GM18858 (cell line): ENCODE measurements around the gene CNN1.

ENCODE experiments used
- ATAC-seq: cut with Tn5 transposase; IDR thresholded peaks from one replicate; pipeline ENCODE4 v1.9.1; 2021; ENCODE audit not compliant: unreplicated experiment

CNN1 gene

DNA sequence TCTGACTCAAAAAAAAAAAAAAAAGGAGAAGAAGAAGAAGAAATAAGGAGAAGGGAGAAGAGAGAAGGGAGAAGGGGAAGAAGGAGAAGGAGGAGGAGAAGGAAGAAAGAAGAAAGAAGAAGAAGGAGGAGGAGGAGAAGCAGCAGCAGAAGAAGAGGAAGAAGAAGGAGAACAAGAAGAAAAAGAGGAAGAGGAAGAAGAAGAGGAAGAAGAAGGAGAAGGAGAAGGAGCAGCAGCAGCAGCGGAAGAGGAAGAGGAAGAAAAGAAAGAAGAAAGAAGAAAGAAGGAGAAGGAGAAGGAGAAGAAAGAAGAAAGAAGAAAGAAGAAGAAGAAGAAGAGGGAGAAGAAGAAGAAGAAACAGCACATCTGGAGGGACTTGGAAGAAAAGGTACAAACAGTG lies 4.1 kb upstream of the CNN1 start:
- ATAC-seq, result no peak

DNA sequence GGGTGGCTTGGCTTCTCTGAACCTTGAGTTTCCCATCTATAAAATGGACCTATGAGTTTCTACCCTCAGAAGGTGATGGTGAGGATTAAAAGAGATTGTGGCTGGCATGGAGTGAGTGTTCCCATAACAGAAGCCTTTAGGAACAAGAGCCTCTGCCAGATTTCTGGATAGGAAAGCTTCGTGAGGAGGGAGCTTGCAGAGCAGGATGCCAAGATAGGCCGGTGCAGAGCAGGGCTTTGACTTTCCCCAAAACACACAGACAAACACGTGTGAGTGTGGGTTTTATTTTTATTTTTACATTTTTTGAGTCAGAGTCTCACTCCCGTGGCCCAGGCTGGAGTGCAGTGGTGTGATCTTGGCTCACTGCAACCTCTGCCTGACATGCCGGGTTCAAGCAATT lies 3.7 kb upstream of the CNN1 start:
- no peak for ATAC-seq

DNA sequence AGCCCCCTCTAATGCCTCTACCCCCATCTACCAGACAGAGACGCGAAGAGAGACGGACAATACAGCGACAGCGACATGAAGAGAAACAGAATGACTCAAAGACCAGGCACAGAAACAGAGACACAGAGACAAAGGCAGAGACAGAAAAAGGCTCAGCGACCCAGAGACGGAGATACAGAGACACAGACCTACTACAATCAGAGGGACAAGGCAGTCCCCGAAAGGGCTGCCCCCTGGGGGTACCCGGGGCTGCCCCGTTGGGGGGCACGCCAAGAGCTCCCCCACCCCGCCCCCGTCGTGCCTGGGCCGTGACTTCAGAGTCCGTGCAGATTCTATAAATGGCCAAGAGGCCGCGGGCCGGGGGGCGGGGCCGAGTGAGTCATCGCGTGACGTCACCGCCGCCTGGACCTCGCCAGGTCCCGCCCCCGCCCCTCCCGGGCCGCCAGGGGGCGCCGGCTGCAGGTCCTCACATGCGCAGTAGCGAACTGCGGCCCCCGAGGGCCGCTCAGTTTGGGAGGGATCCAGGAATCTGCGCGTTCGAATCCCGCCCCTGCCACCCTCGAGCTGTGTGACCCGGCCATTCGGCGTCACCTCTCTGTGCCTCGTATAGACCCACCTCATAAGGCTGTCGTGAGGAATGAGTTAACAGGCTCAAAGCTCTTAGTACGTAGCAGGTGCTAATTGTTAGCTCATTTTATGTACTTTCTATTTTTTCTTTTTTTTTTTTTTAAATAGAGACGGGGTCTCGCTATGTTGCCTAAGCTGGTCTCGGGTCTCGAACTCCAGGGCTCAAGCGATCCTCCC lies 2.7 kb upstream of the CNN1 start:
- no peak for ATAC-seq

DNA sequence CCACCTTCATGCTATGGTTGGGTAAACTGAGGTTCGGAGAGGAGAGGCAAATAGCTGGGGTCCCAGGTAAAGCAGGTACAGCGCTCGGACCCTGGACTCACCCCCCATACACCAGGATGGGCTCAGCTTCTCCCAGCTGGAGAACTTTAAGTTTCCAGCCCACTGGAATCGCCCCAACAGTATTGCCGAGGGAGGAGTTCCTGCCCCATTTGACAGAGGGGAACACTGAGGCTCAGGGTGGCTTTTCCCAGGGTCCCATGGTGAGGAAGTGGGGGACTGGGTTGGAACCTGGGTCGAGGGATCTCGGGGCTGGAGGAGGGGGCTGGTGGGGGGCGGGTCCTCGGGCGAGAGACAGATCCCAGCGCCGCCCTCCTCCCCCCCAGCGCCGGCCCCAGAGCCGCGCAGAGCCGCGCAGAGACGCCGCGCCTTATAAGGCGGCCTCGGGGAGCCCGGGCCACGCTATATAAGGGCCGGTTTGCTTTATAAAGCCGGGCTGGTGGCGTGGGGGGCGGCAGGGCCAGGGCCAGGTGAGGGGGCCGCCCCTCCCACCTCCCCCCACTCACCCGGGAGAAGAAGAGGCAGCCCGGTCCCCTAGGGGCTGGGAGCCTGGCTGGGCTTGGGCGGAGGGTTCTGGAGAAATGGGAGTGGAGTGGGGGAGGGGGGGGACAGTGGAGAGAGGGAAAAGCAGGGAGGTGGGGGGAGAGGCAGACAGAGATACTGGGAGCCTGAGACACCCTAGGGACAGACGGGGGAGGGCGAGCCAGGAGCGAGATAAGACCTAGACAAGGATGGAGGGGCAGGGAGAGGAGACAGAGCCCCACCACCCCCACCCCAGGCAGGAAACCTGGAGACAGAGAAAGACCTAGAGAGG lies 1.1 kb downstream of the CNN1 start:
- ATAC-seq, result no peak

DNA sequence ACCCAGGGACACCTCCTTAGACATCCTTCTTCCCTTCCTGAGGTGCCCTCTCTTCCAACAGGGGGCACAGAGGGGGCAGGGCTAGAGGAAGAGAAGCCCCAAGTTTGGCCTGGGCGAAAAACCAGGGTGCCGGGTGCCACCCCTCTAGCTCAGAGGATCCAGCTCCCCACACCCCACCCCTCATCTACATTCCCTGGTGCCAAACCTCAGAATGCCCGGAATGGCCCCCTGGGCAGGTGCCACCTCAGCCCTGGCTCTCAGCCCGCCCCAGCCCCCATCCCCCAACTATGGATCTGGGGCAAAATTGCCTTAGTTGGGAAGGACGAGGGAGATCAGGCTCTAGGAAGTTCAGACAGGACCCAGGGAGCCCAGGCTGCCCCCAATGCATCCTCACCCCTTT lies 2.0 kb downstream of the CNN1 start:
- ATAC-seq, result no peak

DNA sequence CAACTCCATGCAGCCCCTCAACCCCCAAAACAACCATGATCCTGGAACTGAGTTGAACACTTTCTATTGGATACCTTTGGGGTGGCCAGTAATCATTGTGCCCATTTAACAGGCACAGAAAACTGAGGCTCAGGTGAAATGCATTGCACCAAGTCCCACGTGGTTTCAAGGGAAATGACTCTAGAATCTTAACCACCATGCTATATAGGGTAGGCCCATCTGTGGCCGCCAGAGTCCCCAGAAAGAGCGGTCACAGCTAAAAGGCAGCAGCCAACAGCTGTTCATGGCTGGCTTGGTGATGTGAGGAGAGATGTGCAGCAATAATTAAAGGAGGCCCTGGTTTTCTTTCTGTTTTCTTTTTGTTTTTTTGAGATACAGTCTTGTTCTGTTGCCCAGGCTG lies 2.6 kb downstream of the CNN1 start:
- no peak for ATAC-seq

DNA sequence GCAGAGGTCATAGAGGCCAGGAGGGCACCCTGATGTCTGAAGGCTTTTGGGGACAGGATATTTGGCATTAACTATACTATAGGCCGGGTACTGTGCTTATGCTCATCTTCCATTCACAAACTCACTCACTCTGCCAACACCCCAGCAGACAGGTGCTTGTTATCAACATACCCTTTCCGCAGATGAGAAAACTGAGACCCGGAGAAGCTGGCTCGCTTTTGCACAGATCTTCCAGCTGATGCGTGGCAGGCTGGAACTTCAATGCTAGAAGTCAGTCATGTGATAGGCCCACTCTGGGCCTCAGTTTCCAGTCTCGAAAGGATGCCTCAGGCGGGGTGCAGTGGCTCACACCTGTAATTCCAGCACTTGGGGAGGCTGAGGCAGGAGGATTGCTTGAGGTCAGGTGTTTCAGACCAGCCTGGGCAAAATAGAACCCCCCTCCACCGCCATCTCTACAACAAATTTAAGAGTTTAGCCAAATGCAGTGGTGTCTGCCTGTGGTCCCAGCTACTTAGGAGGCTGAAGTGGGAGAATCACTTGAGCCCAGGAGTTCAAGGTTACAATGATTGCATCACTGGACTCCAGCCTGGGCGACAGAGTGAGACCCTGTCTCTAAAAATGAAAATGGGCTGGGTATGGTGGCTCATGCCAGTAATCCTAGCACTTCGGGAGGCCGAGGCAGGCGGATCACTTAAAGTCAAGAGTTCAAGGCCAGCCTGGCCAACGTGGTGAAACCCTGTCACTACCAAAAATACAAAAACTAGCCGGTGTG lies 9.5 kb downstream of the CNN1 start:
- ATAC-seq, result no peak

DNA sequence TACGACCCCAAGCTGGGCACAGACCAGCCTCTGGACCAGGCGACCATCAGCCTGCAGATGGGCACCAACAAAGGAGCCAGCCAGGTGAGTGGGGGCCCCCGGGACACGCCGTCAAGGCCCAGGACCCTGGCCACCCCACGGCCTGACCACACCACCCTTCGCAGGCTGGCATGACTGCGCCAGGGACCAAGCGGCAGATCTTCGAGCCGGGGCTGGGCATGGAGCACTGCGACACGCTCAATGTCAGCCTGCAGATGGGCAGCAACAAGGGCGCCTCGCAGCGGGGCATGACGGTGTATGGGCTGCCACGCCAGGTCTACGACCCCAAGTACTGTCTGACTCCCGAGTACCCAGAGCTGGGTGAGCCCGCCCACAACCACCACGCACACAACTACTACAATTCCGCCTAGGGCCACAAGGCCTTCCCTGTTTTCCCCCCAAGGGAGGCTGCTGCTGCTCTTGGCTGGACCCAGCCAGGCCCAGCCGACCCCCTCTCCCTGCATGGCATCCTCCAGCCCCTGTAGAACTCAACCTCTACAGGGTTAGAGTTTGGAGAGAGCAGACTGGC lies 10.8 kb downstream of the CNN1 start:
- no peak for ATAC-seq

DNA sequence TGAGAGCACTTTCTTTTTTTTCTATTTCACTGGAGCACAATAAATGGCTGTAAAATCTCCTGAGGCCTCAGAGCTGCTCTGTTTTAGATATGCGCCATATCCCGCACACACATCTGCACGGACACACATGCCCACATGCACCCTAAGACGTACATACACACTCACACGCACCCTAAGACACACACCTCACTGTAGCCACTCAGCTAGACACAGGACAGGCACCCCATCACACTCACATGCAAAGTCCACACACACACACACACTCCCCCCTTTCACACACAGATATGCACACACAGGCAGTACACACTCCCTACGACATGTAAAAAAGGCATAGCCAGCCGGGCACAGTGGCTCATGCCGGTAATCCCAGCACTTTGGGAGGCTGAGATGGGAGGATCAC lies 11.6 kb downstream of the CNN1 start:
- no peak for ATAC-seq

DNA sequence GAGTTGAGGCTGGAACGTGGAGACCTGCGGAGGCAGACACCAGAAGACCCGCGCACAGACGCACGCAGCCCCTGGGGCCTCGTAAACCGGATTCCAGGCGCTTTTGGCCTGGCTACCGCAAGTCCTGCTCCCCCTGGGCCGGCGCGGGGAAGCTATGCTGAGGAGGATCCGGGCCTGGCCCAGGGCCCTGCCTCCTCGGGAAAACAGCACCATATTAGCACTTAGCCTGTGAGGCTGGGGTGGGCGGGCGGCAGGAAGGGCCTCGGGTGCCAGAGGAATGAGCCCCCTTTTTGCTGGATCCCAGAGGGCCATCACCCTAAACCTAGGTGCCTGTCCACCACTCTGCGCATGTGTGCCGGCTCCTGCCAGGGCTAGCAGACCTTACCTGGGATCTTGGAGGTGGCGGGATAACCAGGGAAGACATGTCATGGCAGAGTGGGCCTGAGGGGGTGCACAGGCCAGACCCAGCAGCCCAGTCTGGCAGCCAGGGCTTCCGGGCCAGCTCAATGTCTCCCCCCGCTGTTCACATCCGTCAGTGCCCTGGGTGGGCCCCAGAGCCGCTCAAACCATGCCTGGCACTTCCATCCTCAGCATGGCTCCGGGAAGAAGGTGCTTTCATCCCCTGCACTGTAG lies 13.1 kb downstream of the CNN1 start:
- no peak for ATAC-seq

DNA sequence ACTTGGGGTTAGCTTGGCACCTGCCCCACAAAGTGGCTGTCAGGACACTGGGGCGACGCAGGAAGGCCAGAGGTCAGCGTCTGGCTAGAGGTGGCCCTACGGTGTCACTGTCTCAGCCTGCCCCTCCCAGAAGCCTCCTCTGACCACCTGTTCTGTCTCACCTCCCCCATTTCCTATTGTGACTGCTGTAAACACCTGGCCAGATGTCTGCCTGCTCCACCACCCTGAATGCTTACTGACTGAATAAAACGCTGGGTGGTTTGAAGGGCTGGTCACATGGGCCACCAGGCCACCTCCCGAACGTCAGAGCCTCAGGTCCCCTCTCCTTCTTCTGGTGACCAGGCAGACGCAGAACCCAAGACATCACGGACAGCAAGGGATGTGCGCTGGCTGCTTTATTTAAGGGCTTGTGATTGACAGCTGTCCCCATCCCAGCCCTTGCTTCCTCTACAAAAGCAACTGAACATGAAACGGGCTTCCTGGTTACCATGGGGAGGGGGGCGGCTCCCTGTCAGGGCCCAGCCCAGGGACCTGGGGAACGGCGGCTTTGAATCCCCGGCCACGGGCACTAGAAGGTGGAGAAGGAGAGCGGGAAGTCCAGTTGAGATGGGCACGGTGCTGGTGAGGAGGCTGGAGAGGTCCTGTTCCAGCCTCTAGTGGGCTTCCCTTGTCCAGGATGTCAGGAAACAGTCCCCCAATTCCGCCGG lies 14.2 kb downstream of the CNN1 start:
- no peak for ATAC-seq

DNA sequence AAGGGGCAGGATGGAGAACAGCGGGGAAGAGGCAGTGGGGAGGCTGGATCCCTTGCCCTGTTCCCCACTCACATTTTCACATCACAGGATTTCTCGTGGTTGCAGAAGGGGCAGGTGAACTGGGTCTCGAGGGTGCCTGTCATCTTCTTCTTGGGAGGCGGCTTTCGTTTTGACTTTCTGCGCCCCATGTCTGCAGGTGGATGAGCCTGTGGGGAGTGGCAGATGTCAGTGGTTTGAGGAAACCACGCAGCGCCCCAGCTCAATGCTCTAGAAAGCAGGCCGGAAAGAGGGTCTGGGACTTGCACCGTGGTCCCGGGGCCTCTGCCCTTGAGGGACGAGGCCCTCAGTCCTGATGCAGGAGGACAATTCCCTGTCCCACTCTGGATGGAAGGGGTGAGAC lies 15.5 kb downstream of the CNN1 start:
- ATAC-seq, result no peak

DNA sequence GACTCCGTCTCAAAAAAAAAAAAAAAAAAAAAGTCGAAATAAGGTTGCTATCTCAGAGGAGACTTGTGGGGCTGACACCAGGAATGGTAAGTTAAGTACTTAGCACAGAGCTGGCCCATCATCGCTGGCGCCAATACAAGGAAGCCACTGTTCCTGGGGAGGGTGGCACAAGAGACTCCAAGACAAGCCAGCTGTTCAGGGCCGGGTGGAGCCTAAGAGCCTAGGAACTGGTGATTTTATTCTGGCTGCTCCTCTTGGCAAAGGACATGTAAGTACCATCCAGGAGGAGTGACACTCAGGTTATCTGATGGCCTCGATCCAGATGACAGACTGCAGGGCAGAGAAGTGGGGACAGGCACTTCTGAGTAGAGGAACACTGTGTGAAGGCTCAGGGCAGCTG lies 16.6 kb downstream of the CNN1 start:
- no peak for ATAC-seq

DNA sequence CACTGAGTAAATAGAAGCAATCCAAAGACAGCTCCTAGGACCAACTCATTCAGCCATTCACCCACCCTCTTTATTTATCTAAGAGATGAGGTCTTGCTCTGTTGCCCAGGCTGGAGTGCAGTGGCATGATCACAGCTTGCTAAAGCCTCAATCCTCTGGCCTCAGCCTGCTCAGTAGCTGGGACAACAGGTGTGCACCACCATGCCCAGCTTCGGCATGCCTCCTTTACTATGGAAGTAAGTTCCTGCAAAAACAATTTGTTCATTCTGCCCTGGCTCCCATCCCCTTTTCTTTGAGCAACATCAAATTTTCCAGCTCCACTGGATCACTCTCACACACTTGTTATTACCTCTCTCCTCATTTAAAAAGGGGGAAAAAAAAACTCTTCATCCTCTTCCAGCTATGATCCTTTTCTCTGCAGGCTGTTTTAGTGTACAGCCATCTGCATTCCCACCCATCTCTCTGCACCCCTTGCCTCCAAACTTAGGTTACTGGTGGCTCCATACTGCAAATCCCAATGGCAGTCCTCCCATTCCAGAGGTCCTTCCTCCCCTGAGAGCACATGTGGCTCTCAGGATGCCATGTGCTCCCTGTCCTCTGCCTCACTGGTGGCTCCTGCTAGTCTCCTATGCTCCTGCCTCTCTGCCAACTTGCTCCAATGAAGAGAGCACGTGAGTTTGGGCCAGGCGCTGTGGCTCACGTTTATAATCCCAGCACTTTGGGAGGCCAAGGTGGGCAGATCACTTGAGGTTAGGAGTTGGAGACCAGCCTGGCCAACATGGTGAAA lies 18.2 kb downstream of the CNN1 start:
- no peak for ATAC-seq

DNA sequence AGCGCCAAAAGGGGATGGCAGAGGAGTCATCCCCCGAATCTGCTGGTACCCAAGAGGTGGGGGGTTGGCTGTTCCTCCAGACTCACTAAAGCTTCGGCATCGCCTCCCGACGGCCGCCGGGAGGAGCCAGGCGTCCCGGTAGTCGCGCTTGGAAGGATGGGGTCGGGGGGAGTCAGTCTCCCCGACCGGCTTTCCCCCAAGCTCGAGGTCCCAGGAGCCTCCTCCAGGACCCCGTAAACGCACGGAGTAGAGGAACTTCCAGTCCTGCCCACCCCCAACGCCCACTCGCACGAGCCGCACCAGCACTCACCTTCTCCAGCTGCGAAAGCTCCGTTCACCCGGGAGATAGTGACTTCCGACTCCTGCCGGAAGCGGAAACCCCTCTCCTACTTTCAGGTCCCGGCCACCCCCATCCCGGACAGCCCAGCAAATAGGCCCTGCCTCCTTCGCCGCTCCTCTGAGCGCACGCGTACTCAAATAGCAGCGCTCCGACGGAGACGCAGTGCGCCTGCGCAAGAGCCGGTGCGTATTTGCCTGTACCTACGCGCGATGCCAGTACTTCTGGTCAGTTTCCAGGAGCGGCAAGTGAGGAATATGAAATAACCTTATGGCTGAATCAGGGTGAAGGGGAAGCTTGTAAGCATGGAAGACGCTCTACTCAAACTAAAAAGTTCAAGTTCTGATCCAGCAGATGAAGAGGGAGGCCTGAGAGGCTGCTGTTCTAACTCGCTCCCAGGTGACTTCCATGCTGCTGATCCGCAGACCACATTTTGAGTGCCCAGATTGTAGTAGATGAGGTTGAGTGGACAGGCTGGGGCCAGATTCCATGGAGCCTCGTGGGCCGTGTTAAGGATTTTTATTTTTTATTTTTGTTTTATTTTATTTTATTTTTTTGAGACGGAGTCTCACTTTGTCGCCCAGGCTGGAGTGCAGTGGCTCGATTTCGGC lies 20.5 kb downstream of the CNN1 start, which contains the start of gene ELOF1:
TSS of gene ELOF1 (minus strand) at position 350 of the 948 bp plus-strand sequence. CDS start 4,883 bp downstream, outside the sequence.
- ATAC-seq, result peak; percentile 58

DNA sequence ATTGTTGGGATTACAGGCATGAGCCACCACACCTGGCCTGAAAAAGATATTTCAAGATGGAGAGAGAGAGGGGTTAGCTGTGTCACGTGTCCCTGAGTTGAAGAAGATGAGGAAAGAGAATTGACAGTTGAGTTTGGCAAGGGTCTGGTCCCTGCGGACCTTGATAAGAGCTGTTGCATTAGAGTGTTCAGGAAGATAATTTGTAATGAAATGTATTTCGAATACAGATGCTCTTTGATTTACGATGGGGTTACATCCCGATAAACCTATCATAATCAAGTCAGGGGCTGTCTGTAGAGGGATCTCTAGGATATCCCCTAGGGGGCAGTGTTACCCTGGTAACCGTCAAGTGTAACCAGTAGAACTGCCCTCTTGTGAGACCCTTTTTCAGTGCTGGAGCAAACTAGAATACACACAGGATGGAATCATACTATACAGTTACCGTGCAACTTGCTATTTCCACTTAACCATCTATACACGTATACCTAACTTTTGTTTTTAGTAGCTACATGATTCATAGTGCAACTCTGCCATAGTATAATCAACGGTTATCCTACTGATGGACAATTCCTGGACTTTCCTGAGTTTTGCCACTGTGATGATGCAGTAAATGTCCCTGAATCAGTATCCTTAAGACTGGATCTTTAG lies 21.9 kb downstream of the CNN1 start:
- ATAC-seq, result no peak

DNA sequence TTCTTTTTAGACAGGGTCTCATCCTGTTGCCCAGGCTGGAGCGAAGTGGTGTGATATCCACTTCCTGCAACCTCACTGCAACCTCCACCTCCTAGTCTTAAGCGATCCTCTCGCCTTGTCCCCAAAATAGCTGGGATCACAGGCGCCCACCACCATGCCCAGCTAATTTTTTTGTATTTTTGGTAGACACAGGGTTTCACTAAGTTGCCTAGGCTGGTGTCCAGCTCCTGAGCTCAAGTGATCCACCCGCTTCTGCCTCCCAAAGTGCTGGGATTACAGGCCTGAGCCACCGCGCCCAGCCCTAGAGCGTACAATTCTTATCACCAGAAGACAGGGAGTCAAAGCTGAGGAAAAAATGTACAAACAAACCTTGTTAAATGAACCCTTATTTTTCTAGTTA lies 24.9 kb downstream of the CNN1 start:
- ATAC-seq, result no peak
